ENCODE data around the gene MYB. TPM values are rescaled to one million over a fixed set of nuclear protein-coding genes. Genes with fewer than 3 reads are reported as not detected.

Gene MYB
- total and polyA plus RNA-seq, 2 donors (not counting 3 experiments of a cell fraction or from before 2014, with no cell fraction given), result 0.14 to 0.53 TPM

DNA sequence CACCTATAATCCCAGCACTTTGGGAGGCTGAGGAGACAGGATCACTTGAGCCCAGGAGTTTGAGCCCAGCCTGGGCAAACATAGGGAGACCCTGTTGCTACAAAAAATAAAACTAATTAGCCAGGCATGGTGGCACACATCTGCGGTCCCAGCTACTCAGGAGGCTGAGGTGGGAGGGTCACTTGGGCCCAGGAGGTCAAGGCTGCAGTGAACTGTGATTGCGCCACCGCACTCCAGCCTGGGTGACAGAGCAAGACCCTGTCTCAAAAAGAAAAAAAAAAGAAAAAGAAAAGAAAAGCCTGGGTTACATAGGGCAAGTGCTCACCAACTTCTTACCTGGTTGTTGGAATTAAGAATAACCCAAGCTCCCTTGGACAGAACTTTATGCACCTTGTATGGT lies 14.6 kb upstream of the MYB start:
- dilution Hi-C loops (cut with MboI; ENCODE audit: extremely low pct_ligation_motif_present, low sequenced_read_pairs) (no loop called here), intact Hi-C loops (cut with micrococcal nuclease) (no loop called here)
- no peak for TF ChIP-seq EZH2 (IDR thresholded peaks at IDR 0.05; ENCODE audit: borderline replicate concordance, low read depth, low read length, severe bottlenecking)
- Histone ChIP-seq H3K4me3 (replicated peaks in 1 of 3; ENCODE audit: insufficient read depth in 1 of 3, low read depth in 1 of 3, low read length in 3 of 3) (no peak overlapping the region), H3K79me2 (ENCODE audit: control insufficient read depth, insufficient read depth, low read length) (no peaks in the 10 kb centered on the region), H3K9me3 (replicated peaks; ENCODE audit: control insufficient read depth, insufficient read depth, low read length) (no peaks in the 10 kb centered on the region), H3K27me3 (ENCODE audit: control insufficient read depth in 2 of 2, insufficient read depth in 2 of 2, low read length in 2 of 2) (peaks cover 0 to 7% of the 10 kb centered on the region in 2 experiments), H3K9me1 (replicated peaks; ENCODE audit: control insufficient read depth, extremely low read depth, insufficient read depth, low read length) (no peaks in the 10 kb centered on the region), H3K4me2 (ENCODE audit: insufficient read depth, low read length) (no peak overlapping the region), H3K4me1 (ENCODE audit: control insufficient read depth, extremely low read depth, insufficient read depth, low read length) (no peaks in the 10 kb centered on the region), H2AFZ (ENCODE audit: low read depth, low read length) (no peak overlapping the region), H3K27ac (ENCODE audit: insufficient read depth, low read depth, low read length) (no peak overlapping the region), H3K9ac (replicated peaks; ENCODE audit: extremely low read depth, insufficient read depth, low read length) (no peak overlapping the region), H3K36me3 (ENCODE audit: control insufficient read depth in 2 of 2, extremely low read depth in 1 of 2, insufficient read depth in 2 of 2, low read length in 2 of 2) (no peaks in the 10 kb centered on the region), H4K20me1 (replicated peaks; ENCODE audit: control insufficient read depth, extremely low read depth, insufficient read depth, low read length) (no peaks in the 10 kb centered on the region)
- ChIA-PET POLR2A (no interaction called here), CTCF (no interaction called here)
- FAIRE-seq (no peak), DNase-seq (ENCODE audit: low read depth, low spot score) (no peak)
- BruUV-seq (replicated peaks), result no TSS peak

- intact Hi-C loops (cut with micrococcal nuclease) (no loop called here), dilution Hi-C loops (cut with MboI; ENCODE audit: extremely low pct_ligation_motif_present, low sequenced_read_pairs) (no loop called here)
- Histone ChIP-seq H3K4me2 (ENCODE audit: insufficient read depth, low read length) (no peak overlapping the region), H3K4me1 (ENCODE audit: control insufficient read depth, extremely low read depth, insufficient read depth, low read length) (no peaks in the 10 kb centered on the region), H3K4me3 (replicated peaks in 1 of 3; ENCODE audit: insufficient read depth in 1 of 3, low read depth in 1 of 3, low read length in 3 of 3) (no peak overlapping the region), H3K9me3 (replicated peaks; ENCODE audit: control insufficient read depth, insufficient read depth, low read length) (no peaks in the 10 kb centered on the region), H3K27me3 (ENCODE audit: control insufficient read depth in 2 of 2, insufficient read depth in 2 of 2, low read length in 2 of 2) (peaks cover 0 to 6% of the 10 kb centered on the region in 2 experiments), H2AFZ (ENCODE audit: low read depth, low read length) (no peak overlapping the region), H3K9me1 (replicated peaks; ENCODE audit: control insufficient read depth, extremely low read depth, insufficient read depth, low read length) (no peaks in the 10 kb centered on the region), H3K9ac (replicated peaks; ENCODE audit: extremely low read depth, insufficient read depth, low read length) (no peak overlapping the region), H3K79me2 (ENCODE audit: control insufficient read depth, insufficient read depth, low read length) (no peaks in the 10 kb centered on the region), H4K20me1 (replicated peaks; ENCODE audit: control insufficient read depth, extremely low read depth, insufficient read depth, low read length) (no peaks in the 10 kb centered on the region), H3K27ac (ENCODE audit: insufficient read depth, low read depth, low read length) (no peak overlapping the region), H3K36me3 (ENCODE audit: control insufficient read depth in 2 of 2, extremely low read depth in 1 of 2, insufficient read depth in 2 of 2, low read length in 2 of 2) (no peaks in the 10 kb centered on the region)
- no peak for TF ChIP-seq POLR2A (IDR thresholded peaks at IDR 0.05; ENCODE audit: low read depth, low read length)
- no peak for TF ChIP-seq FOS (IDR thresholded peaks at IDR 0.05; ENCODE audit: borderline replicate concordance, insufficient read depth, low read length)
- TF ChIP-seq POLR2AphosphoS5 (IDR thresholded peaks at IDR 0.05; ENCODE audit: insufficient read depth, low read depth, low read length), result no peak
- no peak for TF ChIP-seq JUN (IDR thresholded peaks at IDR 0.05; ENCODE audit: borderline replicate concordance, insufficient read depth, insufficient read length, low read depth)
- TF ChIP-seq GATA2 (IDR thresholded peaks at IDR 0.05; ENCODE audit: insufficient read depth, insufficient read length, low read depth, low read length), result no peak
- TF ChIP-seq EZH2 (IDR thresholded peaks at IDR 0.05; ENCODE audit: borderline replicate concordance, low read depth, low read length, severe bottlenecking), result no peak
- CTCF ChIA-PET, result no interaction called here
- POLR2A ChIA-PET, result no interaction called here
- no peak for FAIRE-seq
- no TSS peak for BruUV-seq (replicated peaks)
- DNase-seq (ENCODE audit: low read depth, low spot score), result no peak
Observed at GRCh38 chr6:135167617-135168016, 13.5 kb upstream of the MYB start.

All from endothelial cell of umbilical vein (primary cell).